DOHH2 (cell line): ENCODE measurements around the gene KLLN.

Experiments
- CTCF ChIP-seq: fragments of 200-600 bp; sonication (generic); IDR thresholded peaks from one replicate; pipeline ENCODE4 v1.5.1; 2014; ENCODE audit warnings: antibody characterized with exemption, mild to moderate bottlenecking, low read depth, low read length; ENCODE audit not compliant: poor library complexity, severe bottlenecking
- EZH2phosphoT487 ChIP-seq: fragments of 200-600 bp; sonication (generic); IDR thresholded peaks from 2 replicates; pipeline ENCODE4 v1.6.1; 2017; ENCODE audit warnings: borderline replicate concordance, mild to moderate bottlenecking, antibody characterized with exemption, low read length, moderate library complexity, mixed read lengths

GRCh38 chr10:87868277-87868676 is 4.9 kb upstream of the KLLN start:
- TF ChIP-seq CTCF = no peak
- no peak for TF ChIP-seq EZH2phosphoT487
